PC-3 (cell line): ENCODE measurements around the gene PSMC5.

ENCODE experiments used
- EZH2 ChIP-seq: fragments of 300-600 bp; sonication (generic); IDR thresholded peaks from one replicate; pipeline ENCODE4 v1.6.1; 2017; ENCODE audit warnings: antibody characterized with exemption, mild to moderate bottlenecking, low read length; ENCODE audit not compliant: unreplicated experiment
- EZH2phosphoT487 ChIP-seq: fragments of 300-600 bp; sonication (generic); IDR thresholded peaks from 2 replicates; pipeline ENCODE4 v1.6.1; 2018; ENCODE audit warnings: mild to moderate bottlenecking, antibody characterized with exemption, low read length, borderline replicate concordance
- TF ChIP-seq, protein P1 (sequence below): fragments of 300-600 bp; sonication (generic); conservative IDR thresholded peaks from 2 replicates; pipeline ENCODE4 v1.5.1; 2017; ENCODE audit warnings: antibody characterized with exemption, low read depth, mild to moderate bottlenecking, low read length

DNA sequence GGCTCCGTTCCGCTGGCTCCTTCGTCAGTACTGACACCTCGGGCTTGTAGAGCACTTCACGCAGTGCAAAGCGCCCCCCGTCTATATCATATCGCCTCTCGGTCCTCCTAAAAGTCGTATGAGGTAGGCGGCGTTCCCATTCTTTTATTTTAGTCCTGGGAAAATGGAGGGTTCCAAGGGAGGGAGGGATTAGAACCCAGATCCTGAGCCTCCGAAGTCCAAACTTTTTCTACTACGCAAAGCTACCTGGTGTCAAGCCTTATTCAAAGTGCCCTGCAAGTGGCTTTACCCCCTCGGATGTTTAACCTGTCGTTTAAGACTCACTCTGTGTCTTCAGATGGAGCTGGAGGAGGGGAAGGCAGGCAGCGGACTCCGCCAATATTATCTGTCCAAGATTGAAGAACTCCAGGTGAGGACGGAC, 580 bp downstream of the PSMC5 start:
- TF ChIP-seq, protein P1, sequence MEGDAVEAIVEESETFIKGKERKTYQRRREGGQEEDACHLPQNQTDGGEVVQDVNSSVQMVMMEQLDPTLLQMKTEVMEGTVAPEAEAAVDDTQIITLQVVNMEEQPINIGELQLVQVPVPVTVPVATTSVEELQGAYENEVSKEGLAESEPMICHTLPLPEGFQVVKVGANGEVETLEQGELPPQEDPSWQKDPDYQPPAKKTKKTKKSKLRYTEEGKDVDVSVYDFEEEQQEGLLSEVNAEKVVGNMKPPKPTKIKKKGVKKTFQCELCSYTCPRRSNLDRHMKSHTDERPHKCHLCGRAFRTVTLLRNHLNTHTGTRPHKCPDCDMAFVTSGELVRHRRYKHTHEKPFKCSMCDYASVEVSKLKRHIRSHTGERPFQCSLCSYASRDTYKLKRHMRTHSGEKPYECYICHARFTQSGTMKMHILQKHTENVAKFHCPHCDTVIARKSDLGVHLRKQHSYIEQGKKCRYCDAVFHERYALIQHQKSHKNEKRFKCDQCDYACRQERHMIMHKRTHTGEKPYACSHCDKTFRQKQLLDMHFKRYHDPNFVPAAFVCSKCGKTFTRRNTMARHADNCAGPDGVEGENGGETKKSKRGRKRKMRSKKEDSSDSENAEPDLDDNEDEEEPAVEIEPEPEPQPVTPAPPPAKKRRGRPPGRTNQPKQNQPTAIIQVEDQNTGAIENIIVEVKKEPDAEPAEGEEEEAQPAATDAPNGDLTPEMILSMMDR = 0 out of 2 replicates have a peak, but pooled peaks have one; percentile 10
- TF ChIP-seq EZH2 (no peak), EZH2phosphoT487 (no peak)
